ENCODE results near the gene NLRP5. TPM values are rescaled to one million over a fixed set of nuclear protein-coding genes. Genes with fewer than 3 reads are reported as not detected.
"Not testable (repeated sequence)": the region's sequence is repeated elsewhere in the genome, so short reads cannot be mapped to it uniquely, and the experiment has no call there.

Gene NLRP5
- not detected for total RNA-seq

DNA sequence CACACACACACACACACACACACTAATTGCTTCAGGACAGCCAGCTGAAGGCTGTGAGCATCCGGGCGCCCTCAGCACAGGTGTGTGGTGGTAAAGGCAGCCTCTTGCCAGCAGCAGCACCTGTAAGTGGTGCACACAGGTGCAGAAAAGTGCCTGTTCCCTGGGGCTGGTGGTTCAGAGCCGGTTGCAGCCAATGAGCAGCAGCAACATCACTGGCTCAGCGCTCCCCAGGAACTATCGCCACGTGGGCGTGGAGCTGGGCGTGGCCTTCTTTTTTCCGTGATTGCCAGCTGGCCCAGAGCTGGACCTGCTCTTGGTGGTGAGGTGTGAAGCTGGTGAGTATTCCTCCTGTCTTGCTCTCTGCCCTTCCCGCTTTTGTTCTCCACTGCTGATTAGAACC, at the start of gene NLRP5:
Gene NLRP5, plus strand, starts transcription at position 289 of the 400 bp plus-strand sequence.
- ChIA-PET POLR2A (no interaction called here), CTCF (no interaction called here)

DNA sequence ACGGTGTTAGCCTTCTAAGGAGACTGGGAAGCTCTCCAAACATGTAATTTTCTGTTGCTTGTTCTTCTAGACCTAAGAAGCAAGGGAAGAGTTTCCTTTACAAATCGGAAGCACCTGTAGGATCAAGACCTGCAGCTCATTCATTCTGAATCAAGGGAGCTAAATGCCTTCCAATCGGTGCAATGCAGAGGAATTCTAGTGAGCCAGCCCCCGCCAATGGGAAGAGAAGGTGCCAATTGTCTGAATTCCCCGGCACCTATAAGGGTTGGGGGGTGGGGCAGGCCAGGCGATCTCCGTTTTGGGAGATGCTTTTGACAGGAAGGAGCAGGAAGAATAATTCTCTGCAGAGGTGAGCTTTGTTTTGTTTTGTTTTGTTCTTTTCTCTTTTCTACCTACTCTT, 47.4 kb upstream of the NLRP5 start:
- POLR2A ChIA-PET: no interaction called here
- CTCF ChIA-PET: no interaction called here

DNA sequence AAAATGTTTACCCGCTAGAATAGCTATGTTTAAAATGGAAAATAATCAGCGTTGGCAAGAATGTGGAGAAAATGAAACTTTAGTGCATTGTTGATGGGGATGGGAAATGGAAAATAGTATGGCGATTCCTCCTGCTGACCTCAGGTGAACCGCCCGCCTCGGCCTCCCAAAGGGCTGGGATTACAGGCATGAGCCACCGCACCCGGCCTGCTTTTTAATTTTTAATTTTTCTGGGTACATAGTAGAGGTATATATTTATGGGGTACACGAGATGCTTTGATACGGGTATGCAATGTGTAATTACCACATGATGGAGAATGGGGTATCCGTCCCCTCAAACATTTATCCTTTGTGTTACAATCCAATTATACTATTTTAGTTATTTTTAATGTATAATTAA, 46.3 kb upstream of the NLRP5 start:
- POLR2A ChIA-PET: no interaction called here
- CTCF ChIA-PET: no interaction called here

DNA sequence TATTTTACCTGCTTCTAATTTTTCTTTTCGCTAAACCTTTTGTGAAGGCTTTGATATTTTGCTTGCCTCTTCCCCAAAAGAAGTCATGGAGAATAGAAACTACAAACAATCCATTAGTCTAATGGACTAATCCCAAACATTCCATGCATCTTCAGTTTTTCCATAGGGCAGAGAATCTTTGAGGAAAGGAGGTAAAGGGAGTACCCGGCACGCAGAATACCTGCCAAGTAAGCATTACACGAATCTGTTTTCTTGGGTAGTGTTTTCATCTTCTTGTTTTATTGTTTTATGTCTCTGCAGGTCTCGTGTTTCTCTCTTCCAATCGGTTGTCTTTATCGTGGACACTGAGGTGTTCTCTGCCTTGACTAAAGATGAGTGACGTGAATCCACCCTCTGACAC, 39.0 kb upstream of the NLRP5 start, which contains the start of gene NLRP8:
Gene NLRP8, plus strand, starts transcription at position 301 of the 400 bp plus-strand sequence.
- CTCF ChIA-PET: no interaction called here
- POLR2A ChIA-PET: no interaction called here

DNA sequence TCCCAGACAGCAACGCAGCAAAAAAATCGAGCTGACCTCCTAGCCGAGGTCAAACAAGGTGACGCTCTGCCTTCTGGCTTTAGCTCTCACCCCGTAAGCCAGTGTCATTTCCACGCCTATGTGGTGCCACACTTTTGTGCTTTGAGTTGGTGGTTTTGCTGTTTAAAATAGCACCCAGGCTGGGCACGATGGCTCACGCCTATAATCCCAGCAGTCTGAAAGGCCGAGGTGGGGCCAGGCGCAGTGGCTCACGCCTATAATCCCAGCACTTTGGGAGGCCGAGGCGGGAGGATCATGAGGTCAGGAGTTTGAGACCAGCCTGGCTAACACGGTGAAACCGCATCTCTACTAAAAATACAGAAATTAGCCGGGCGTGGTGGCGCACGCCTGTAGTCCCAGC, 36.0 kb upstream of the NLRP5 start:
- POLR2A ChIA-PET, CTCF ChIA-PET: not testable (repeated sequence)

DNA sequence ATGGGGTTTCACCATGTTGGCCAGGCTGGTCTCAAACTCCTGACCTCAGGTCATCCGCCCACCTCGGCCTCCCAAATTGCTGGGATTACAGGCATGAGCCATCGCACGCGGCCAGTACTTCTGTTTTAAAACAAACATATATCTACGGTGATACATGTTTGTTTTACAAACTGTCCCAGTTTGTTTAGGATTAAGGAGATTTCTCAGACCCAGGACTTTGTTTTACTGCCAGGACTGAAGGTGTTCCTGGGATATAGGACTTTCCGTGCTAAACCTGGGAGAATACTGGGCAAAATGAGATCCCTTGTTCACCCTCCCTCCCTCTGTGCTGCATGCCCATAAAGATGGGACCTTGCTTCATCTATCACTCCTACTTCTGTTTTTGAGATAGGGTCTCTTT, 30.1 kb upstream of the NLRP5 start:
- ChIA-PET POLR2A (no interaction called here), CTCF (no interaction called here)

DNA sequence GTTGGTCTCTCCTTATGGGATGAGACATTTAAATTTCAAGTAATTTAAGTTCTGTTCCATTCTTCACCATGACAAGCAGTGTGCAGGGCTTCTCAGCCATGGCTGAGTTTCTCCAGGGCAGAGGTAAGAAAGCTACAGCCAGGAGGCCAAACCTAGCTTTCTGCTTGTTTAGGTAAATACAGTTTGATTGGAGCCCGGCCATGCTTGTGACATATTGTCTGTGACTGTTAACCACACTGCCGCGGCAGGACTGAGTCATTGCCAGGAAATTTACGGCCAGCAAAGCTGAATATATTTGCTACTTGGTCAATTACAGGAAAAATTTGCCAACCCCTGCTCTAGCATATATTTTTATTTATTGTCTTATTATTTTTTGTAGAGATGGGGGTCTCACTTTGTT, 28.2 kb upstream of the NLRP5 start:
- ChIA-PET POLR2A (no interaction called here), CTCF (no interaction called here)

DNA sequence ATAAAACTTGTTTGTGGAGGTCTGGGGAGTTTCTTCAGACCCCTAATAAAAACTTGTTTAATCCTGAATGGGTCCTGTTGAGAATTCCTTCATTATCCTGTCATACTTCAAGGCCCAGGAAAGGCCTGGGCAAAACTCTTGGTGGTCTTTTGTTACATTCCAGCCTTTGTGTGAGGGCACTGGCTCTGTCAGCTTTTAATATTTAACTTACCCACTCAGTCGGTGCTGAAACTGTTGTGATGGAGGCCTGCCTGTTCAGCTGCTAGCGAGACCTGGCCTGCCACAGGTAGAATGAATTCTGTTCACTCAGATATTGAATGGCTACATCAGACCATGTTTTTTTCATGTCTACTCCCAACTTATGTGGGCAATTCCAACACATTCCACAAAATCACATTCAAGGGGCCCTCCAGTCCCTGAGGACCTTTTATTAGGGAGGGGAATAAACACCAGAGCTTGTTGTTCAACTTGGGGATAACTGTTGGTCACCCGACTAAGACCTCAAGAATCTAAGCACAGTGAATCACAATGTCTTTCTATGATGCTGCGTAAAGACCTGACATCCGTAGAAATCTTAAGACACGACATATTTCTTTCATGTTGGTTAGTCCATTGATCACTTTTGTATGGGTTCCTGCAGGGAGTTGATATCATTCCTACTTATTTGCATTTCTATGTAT, 26.4 kb upstream of the NLRP5 start:
- POLR2A ChIA-PET: no interaction called here
- CTCF ChIA-PET: no interaction called here

DNA sequence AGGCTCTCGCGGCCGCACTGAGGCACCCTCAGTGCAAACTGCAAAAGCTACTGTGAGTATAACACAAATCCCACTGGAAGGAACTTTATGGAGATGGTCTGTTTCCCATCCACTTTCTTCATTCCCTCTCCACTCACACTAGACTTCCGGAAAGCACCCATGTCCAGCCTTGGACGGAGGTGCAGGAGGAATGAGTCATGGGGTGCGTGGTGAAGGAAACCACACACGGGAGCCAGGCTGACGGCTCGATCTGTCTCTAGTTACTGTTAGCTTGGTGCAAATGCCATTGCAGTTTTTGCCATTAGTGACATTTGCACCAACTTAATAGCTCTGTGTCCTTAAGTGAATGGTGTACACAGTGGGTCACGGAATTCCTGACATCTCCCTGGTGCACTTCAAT, 24.4 kb upstream of the NLRP5 start:
- CTCF ChIA-PET: no interaction called here

DNA sequence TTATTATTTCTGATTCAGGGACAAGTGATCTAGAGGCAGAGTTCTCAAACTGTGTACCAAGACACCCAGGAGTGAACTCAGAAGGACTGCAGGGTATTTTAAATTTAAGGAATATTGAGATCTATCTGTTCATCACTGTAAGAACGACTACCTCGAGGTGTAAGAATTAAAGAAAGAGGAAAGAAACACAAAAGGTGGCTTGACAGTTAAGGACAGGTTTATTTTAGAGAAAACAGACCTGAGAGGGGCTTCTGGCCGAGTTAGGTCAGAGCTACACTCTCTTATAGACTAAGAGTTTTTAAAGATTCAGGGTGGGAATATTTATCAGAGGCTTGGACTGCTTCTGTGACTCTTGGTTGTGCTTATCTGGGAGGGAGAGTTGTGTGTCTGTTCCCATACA, 12.6 kb upstream of the NLRP5 start:
- POLR2A ChIA-PET: no interaction called here
- CTCF ChIA-PET: no interaction called here

More for the DNA sequence above, 24.4 kb upstream of the NLRP5 start:
- POLR2A ChIA-PET: no interaction called here

DNA sequence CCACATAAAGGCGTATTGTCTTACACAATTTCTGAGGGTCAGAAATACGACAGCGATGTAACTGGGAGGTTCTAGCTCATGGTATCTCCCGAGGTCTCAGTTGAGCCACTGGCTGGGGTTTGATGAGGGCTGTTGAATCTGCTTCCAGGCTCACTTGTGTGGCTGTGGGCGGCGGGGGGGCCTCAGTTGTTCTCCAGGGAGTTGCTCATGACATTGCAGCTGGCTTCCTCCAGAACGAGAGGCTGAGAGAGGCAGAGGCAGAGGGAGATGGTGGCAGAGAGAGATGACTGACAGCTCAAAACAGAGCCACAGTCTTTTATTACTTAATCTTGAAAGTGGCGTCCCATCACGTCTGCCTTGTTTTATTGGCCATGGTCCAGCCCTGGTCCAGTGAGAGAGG, 6.2 kb upstream of the NLRP5 start:
- CTCF ChIA-PET: no interaction called here
- POLR2A ChIA-PET: no interaction called here

DNA sequence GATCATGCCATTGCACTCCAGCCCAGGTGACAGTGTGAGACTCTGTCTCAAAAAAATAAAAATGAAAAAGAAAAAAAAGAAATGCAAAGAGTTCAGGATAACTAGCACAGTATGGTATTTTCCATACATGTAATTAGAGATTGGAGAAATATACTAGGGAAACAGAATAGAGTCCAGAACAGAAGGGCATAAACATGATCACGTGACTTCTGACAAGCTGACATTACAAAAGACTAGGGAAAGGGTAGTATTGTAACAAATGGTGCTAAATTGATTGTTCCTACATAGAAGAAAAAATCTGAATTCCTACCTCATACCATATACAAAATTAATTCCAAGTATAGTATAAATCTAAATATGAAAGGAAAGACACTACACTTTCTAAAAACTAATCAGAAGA, 1.3 kb upstream of the NLRP5 start:
- POLR2A ChIA-PET: no interaction called here
- CTCF ChIA-PET: interaction anchor here (0.8 kb wide), 1 partner anchor 31 kb away, joined by 3 read pairs; no protein-coding TSS in a partner anchor

DNA sequence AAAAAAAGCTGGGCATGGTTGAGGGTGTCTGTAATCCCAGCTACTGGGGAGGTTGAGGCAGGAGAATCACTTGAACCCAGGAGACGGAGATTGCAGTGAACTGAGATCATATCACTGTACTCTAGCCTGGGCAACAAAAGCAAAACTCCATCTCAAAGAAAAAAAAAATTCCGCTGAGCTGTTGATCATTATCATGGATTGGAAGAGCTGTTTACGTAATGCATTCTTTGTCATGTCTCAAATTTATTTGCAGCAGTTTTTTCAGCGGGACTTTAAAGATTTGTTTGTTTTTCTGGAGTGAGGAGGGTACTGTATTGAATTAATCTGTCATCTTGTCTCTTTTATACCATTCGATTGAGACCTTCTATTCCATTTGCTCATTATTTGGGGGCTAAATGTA, 4.3 kb downstream of the NLRP5 start:
- POLR2A ChIA-PET: no interaction called here
- CTCF ChIA-PET: no interaction called here

DNA sequence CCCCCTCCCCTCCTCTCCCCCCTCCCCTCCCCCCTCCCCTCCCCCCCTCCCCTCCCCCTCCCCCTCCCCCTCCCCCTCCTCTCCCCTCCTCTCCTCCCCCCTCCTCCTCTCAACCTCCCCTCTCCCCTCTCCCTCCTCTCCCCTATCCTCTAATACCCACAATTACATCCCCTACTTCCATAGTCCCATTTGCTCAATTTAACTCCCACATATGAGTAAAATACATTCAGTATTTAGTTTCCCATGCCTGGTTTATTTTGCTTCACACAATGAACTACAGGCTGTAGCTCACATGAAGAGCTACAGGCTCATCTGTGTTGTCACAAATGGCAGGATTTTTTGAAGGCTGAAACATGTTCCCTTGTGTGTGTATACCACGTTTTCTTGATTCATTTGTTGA, 6.9 kb downstream of the NLRP5 start:
- POLR2A ChIA-PET: no interaction called here
- CTCF ChIA-PET: no interaction called here

DNA sequence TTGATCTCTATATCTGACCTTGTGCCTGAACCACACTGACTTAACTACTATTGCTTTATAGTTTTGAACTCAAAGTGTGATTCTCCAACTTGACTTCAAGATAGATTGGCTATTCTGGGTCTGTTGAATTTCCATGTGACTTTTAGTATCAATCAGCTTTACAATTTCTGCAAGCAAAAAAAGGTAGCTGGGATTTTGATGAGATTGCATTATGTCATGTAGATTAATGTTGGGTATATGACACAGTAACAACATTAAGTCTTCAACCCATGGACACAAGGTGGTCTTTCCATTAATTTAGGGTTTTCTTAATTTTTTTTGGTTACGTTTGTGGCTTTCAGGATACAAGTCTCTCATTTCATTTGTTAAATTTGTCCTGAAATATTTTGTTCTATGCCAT, 28.2 kb downstream of the NLRP5 start:
- POLR2A ChIA-PET: no interaction called here
- CTCF ChIA-PET: no interaction called here

DNA sequence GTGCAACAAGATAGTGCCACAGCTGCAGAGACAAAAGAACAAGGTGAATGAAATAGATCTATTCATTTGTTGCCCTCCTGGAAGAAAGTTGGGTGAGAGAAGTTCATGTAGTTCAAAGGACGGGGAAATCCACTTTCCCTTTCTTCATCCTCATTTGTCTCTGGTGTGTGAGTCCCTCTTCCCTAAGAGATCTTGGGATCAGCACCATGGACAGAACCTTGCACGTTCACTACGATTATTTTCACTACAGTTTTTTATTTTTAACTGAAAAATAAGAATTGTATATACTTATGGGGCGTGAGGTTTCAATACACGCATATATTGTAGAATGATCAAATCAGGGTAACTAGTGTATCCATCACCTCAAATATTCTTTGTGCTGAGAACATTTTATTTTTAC, 29.2 kb downstream of the NLRP5 start:
- POLR2A ChIA-PET: no interaction called here
- CTCF ChIA-PET: interaction anchor here (1.0 kb wide), 1 partner anchor 30 kb away, joined by 3 read pairs; no protein-coding TSS in a partner anchor

DNA sequence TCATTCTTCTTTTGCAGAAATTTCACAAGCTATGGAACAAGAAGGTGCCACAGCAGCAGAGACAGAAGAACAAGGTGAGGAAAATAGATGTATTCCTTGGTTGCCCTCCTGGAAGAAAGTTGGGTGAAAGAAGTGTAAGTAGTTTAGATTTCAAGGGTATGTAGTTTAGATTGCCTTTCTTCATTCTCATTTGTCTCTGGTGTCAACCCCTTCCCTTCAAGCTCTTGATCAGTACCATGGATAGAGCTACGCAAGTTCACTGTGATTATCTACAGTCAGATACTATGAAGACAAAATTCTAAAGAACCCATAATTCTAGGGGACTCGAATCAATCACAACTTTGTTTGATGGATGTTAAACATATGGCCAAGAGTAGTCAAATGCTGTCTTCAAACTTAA, 32.8 kb downstream of the NLRP5 start:
- POLR2A ChIA-PET, CTCF ChIA-PET: not testable (repeated sequence)

DNA sequence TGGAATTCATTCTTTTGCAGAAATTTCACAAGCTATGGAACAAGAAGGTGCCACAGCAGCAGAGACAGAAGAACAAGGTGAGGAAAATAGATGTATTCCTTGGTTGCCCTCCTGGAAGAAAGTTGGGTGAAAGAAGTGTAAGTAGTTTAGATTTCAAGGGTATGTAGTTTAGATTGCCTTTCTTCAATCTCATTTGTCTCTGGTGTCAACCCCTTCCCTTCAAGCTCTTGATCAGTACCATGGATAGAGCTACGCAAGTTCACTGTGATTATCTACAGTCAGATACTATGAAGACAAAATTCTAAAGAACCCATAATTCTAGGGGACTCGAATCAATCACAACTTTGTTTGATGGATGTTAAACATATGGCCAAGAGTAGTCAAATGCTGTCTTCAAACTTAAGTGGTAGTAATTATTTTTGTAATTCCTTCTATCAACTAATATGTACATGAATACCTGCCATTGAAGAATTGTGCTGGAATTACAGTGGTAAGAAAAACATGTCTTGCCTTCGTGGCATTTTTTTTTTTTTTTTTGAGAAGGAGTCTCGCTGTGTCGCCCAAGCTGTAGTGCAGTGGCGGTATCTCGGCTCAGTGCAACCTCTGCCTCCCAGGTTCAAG, 33.9 kb downstream of the NLRP5 start:
- CTCF ChIA-PET, POLR2A ChIA-PET: not testable (repeated sequence)

DNA sequence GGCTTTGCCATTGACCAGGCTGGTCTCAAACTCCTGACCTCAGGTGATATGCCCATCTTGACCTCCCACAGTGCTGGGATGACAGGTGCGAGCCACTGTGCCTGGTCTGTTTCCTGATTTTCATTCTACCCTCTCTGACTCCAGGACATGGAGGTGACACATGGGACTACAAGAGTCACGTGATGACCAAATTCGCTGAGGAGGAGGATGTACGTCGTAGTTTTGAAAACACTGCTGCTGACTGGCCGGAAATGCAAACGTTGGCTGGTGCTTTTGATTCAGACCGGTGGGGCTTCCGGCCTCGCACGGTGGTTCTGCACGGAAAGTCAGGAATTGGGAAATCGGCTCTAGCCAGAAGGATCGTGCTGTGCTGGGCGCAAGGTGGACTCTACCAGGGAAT, 40.2 kb downstream of the NLRP5 start:
- ChIA-PET CTCF (no interaction called here), POLR2A (no interaction called here)

DNA sequence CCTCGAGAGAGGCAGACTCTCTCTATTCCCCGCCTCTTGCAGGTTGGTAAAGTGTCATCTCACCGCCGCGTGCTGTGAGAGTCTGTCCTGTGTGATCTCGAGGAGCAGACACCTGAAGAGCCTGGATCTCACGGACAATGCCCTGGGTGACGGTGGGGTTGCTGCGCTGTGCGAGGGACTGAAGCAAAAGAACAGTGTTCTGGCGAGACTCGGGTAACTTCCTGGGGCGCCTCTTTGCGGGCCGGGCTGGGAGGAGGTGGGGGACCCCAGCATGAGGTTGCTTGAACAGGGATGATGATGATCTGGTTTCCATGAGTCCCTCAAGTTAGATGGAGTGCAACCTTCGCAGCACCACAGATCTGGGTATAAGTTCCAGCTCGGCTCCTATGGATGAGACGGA, 67.0 kb downstream of the NLRP5 start:
- ChIA-PET CTCF (no interaction called here), POLR2A (no interaction called here)

DNA sequence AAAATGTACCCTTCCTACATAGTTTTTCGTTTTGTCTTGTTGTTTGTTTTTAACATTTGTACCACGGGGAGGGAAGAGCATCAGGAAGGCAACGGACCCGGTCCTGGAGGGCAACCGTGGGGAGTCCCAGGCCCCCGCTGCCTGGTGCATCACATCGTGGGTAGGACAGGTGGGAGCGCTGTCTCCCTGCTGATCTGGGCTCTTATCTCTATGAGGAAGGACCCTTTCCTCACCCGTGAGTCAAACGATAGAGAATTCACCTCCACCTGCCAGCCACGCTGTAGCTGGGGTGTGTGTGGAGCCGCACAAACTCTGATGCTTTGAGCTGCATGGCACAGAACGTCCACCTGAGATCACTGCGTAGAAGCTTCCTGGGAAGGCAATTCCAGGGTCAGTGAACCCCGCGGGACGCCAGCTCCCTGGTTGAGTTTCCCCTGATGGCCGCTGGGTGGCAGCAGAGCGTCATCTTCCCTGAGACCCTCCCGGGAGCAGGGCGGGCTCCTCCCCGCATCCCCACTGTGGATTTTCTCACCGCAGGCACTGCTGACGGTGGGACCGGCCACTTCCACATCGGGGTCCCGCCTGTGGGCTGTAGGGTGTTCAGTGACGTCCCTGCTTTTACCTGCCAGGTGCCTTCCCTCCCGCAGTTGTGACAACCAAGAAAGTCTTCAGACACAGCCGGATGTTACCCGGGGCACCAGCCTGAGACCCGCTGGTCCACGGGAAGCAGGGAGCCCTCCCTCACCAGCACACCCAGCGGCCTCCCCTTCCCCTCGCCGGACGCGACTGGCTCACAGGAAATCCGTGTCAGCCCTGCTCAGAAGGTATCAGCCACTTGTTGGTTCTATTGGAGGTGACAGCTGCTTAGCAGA, 79.8 kb downstream of the NLRP5 start:
- POLR2A ChIA-PET: no interaction called here
- CTCF ChIA-PET: interaction anchor here (0.7 to 1.8 kb wide), 8 partner anchors 9 to 267 kb away, joined by 3 to 10 read pairs (median 4); no protein-coding TSS in a partner anchor

Measured in activated CD8-positive, alpha-beta memory T cell treated with anti-CD3 and anti-CD28 coated beads for 36 hours (primary cell).